ENCODE measurements around the gene FAM161A.
"Not testable (repeated sequence)": the region's sequence is repeated elsewhere in the genome, so short reads cannot be mapped to it uniquely, and the experiment has no call there.

The FAM161A gene

GRCh38 chr2:61811821-61812220 lies 42.0 kb downstream of the FAM161A start:
- Histone ChIP-seq H3K27me3 (ENCODE audit: insufficient read depth, insufficient read length) (no peaks in the 10 kb centered on the region), H3K9ac (ENCODE audit: insufficient read length, low read depth) (no peak overlapping the region), H3K4me1 (ENCODE audit: insufficient read depth, insufficient read length) (no peaks in the 10 kb centered on the region), H3K4me3 (ENCODE audit: insufficient read length, low read depth) (no peak overlapping the region), H3K36me3 (ENCODE audit: insufficient read depth, insufficient read length, low read length) (no peaks in the 10 kb centered on the region), H3K9me3 (ENCODE audit: insufficient read depth, low read length) (no peaks in the 10 kb centered on the region)
- TF ChIP-seq YY1 (IDR thresholded peaks at IDR 0.05; ENCODE audit: insufficient read depth, insufficient read length) (no peak), SUZ12 (IDR thresholded peaks at IDR 0.05; ENCODE audit: extremely low read depth, insufficient read depth, insufficient read length) (no peak), ZNF274 (IDR thresholded peaks at IDR 0.05; ENCODE audit: low read depth, low read length) (no peak)
- DNase-seq (ENCODE audit: low read depth, low spot score): no peak

DNA sequence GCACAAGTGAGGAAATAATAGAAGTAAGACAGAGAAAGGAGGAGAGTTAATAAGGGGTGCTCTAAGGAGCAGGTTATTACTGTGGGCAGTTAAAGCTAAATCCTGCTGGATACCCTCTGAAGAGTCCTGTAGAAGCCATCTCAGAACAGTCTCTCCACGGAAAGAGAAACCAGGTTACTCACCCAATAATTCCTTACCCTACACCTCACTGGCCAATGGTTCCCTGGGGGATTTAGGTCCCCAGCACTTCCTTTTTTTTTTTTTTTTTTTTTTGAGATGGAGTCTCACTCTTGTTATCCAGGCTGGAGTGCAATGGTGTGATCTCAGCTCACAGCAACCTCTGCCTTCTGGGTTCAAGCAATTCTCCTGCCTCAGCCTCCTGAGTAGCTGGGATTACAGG lies 43.7 kb downstream of the FAM161A start:
- not testable (repeated sequence) for H3K36me3 ChIP-seq (ENCODE audit: insufficient read depth, insufficient read length, low read length); H3K4me3 ChIP-seq (ENCODE audit: insufficient read length, low read depth); H3K9me3 ChIP-seq (ENCODE audit: insufficient read depth, low read length); H3K4me1 ChIP-seq (ENCODE audit: insufficient read depth, insufficient read length); H3K9ac ChIP-seq (ENCODE audit: insufficient read length, low read depth); H3K27me3 ChIP-seq (ENCODE audit: insufficient read depth, insufficient read length); DNase-seq (ENCODE audit: low read depth, low spot score)

DNA sequence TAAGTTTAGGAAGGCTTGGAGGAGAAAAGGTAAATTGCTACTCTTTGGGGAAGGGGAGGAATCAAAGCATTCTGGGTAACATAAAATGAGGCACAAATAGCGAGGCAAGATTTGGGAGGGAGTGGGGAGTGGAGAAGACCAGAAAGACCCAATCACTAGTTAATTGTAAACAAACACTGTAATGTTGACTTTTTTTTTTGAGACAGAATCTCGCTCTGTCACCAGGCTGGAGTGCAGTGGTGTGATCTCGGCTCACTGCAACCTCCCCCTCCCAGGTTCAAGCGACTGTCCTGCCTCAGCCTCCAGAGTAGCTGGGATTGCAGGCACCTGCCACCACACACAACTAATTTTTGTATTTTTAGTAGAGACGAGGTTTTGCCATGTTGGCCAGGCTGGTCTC lies 45.2 kb downstream of the FAM161A start:
- DNase-seq (ENCODE audit: low read depth, low spot score); H3K27me3 ChIP-seq (ENCODE audit: insufficient read depth, insufficient read length); H3K4me3 ChIP-seq (ENCODE audit: insufficient read length, low read depth); H3K9ac ChIP-seq (ENCODE audit: insufficient read length, low read depth); H3K4me1 ChIP-seq (ENCODE audit: insufficient read depth, insufficient read length); H3K36me3 ChIP-seq (ENCODE audit: insufficient read depth, insufficient read length, low read length); H3K9me3 ChIP-seq (ENCODE audit: insufficient read depth, low read length): not testable (repeated sequence)

- Histone ChIP-seq H3K9ac (ENCODE audit: insufficient read length, low read depth) (no peak overlapping the region), H3K4me1 (ENCODE audit: insufficient read depth, insufficient read length) (no peaks in the 10 kb centered on the region), H3K9me3 (ENCODE audit: insufficient read depth, low read length) (no peaks in the 10 kb centered on the region), H3K36me3 (ENCODE audit: insufficient read depth, insufficient read length, low read length) (no peaks in the 10 kb centered on the region), H3K27me3 (ENCODE audit: insufficient read depth, insufficient read length) (no peaks in the 10 kb centered on the region), H3K4me3 (ENCODE audit: insufficient read length, low read depth) (no peak overlapping the region)
- TF ChIP-seq ZNF274 (IDR thresholded peaks at IDR 0.05; ENCODE audit: low read depth, low read length) (no peak), YY1 (IDR thresholded peaks at IDR 0.05; ENCODE audit: insufficient read depth, insufficient read length) (no peak), SUZ12 (IDR thresholded peaks at IDR 0.05; ENCODE audit: extremely low read depth, insufficient read depth, insufficient read length) (no peak)
- no peak for DNase-seq (ENCODE audit: low read depth, low spot score)
These were observed 46.7 kb downstream of the FAM161A start for GRCh38 chr2:61807036-61807757.

DNA sequence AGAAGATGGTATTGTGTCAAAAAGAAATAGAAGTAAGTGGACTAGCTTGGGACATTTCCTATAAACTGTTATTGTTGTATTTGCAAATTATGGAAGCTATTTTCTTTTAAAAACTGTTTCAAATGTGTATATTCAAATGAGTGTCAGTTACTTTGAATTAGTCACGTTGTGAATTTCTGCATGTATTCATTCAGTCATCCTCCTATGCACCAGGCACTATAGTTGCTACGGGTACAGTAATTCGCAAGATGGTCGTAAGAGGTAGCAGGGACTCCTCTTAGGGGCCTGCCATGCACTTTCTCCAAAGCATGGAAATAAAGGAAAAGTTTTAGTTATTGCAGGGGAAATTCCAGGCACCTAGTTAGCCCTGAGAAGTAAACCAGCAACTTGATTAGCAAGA lies 51.3 kb downstream of the FAM161A start:
- Histone ChIP-seq H3K9me3 (ENCODE audit: insufficient read depth, low read length) (peaks cover 4% of the 10 kb centered on the region; the same call in 1 of the 2 replicates), H3K4me3 (ENCODE audit: insufficient read length, low read depth) (no peak overlapping the region), H3K4me1 (ENCODE audit: insufficient read depth, insufficient read length) (no peaks in the 10 kb centered on the region), H3K9ac (ENCODE audit: insufficient read length, low read depth) (no peak overlapping the region), H3K36me3 (ENCODE audit: insufficient read depth, insufficient read length, low read length) (no peaks in the 10 kb centered on the region), H3K27me3 (ENCODE audit: insufficient read depth, insufficient read length) (no peaks in the 10 kb centered on the region)
- no peak for TF ChIP-seq YY1 (IDR thresholded peaks at IDR 0.05; ENCODE audit: insufficient read depth, insufficient read length)
- TF ChIP-seq ZNF274 (IDR thresholded peaks at IDR 0.05; ENCODE audit: low read depth, low read length): no peak
- TF ChIP-seq SUZ12 (IDR thresholded peaks at IDR 0.05; ENCODE audit: extremely low read depth, insufficient read depth, insufficient read length): no peak
- DNase-seq (ENCODE audit: low read depth, low spot score): no peak

DNA sequence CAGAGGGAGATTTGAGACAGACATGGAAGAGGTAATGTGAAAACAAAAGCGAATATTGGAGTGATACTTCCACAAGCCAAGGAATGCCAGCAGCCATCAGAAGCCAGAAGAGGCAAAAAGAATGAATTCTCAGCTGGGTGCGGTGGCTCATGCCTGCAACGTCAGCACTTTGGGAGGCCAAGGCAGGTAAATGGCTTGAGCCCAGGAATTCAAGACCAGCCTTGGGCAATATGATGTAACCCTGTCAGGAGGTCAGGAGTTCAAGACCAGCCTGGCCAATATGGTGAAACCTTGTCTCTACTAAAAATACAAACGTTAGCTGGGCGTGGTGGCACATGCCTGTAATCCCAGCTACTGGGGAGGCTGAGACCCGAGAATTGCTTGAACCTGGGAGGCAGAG lies 54.8 kb downstream of the FAM161A start:
- no peak for DNase-seq (ENCODE audit: low read depth, low spot score)
- no peaks in the 10 kb centered on the region for H3K36me3 ChIP-seq (ENCODE audit: insufficient read depth, insufficient read length, low read length)
- no peak overlapping the region for H3K4me3 ChIP-seq (ENCODE audit: insufficient read length, low read depth)
- H3K9me3 ChIP-seq (ENCODE audit: insufficient read depth, low read length): peaks cover 4% of the 10 kb centered on the region; the same call in 1 of the 2 replicates
- no peak overlapping the region for H3K9ac ChIP-seq (ENCODE audit: insufficient read length, low read depth)
- no peaks in the 10 kb centered on the region for H3K4me1 ChIP-seq (ENCODE audit: insufficient read depth, insufficient read length)
- TF ChIP-seq ZNF274 (IDR thresholded peaks at IDR 0.05; ENCODE audit: low read depth, low read length) (no peak), YY1 (IDR thresholded peaks at IDR 0.05; ENCODE audit: insufficient read depth, insufficient read length) (no peak), SUZ12 (IDR thresholded peaks at IDR 0.05; ENCODE audit: extremely low read depth, insufficient read depth, insufficient read length) (no peak)
- H3K27me3 ChIP-seq (ENCODE audit: insufficient read depth, insufficient read length): no peaks in the 10 kb centered on the region

GRCh38 chr2:61797446-61797845 lies 56.4 kb downstream of the FAM161A start:
- H3K4me3 ChIP-seq (ENCODE audit: insufficient read length, low read depth); H3K4me1 ChIP-seq (ENCODE audit: insufficient read depth, insufficient read length); H3K36me3 ChIP-seq (ENCODE audit: insufficient read depth, insufficient read length, low read length); H3K9me3 ChIP-seq (ENCODE audit: insufficient read depth, low read length); H3K9ac ChIP-seq (ENCODE audit: insufficient read length, low read depth); DNase-seq (ENCODE audit: low read depth, low spot score); H3K27me3 ChIP-seq (ENCODE audit: insufficient read depth, insufficient read length): not testable (repeated sequence)

DNA sequence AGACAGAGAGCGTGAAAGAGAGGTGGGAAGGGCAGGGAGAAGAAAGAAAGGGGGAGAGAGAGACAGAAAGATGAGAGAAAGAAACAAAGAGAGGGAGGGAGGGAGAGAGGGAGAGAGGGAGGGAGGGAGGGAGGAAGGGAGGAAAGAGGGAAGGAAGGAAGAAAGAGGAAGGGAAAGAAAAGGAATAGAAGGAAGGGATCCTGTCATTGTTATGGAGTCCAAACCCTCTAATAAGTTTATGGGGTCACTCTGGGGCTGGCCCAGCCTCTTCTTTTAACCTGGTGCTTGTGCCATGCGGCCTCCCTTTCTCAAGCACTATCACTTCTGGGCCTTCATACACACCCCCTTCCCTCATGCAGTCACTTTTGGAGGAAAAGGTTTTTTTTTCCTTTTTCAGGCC lies 58.5 kb downstream of the FAM161A start:
- Histone ChIP-seq H3K9ac (ENCODE audit: insufficient read length, low read depth) (no peak overlapping the region), H3K4me3 (ENCODE audit: insufficient read length, low read depth) (no peak overlapping the region), H3K27me3 (ENCODE audit: insufficient read depth, insufficient read length) (peaks cover 4% of the 10 kb centered on the region), H3K9me3 (ENCODE audit: insufficient read depth, low read length) (peaks cover 4% of the 10 kb centered on the region; the same call in 1 of the 2 replicates), H3K4me1 (ENCODE audit: insufficient read depth, insufficient read length) (no peaks in the 10 kb centered on the region), H3K36me3 (ENCODE audit: insufficient read depth, insufficient read length, low read length) (no peaks in the 10 kb centered on the region)
- no peak for DNase-seq (ENCODE audit: low read depth, low spot score)
- TF ChIP-seq YY1 (IDR thresholded peaks at IDR 0.05; ENCODE audit: insufficient read depth, insufficient read length): no peak
- no peak for TF ChIP-seq ZNF274 (IDR thresholded peaks at IDR 0.05; ENCODE audit: low read depth, low read length)
- TF ChIP-seq SUZ12 (IDR thresholded peaks at IDR 0.05; ENCODE audit: extremely low read depth, insufficient read depth, insufficient read length): no peak
